Measurements from ENCODE around the gene TMEM154. TPM values are rescaled to one million over a fixed set of nuclear protein-coding genes. Genes with fewer than 3 reads are reported as not detected.

Gene TMEM154
- total RNA-seq, 1 donor from 2014 or later: 12.6 TPM

- DNase-seq: no peak
These were observed 17.0 kb upstream of the TMEM154 start for GRCh38 chr4:152696764-152697261.

GRCh38 chr4:152693871-152694270, 14.1 kb upstream of the TMEM154 start:
- DNase-seq: no peak

DNA sequence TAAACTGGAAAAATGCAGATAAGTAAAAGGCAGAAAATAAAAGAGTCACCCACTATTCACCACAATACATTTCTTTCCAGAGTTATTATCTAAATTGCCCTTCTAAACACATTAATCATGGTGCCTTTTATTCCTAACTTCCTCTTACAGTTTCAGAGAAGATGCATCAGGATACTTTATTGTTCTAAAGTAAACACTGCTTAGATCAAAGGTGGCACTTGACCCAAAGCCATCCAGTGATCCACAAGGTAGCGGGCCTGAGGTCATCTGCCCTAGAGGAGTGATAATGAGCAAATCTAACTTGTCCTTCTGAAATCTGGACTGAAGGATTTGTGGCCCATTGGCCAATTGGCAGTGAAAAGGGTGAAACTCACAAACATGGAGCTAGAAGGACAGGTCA, 12.0 kb upstream of the TMEM154 start:
- no peak for DNase-seq

GRCh38 chr4:152690706-152691651, 11.2 kb upstream of the TMEM154 start:
- peak; percentile 20 for DNase-seq

DNA sequence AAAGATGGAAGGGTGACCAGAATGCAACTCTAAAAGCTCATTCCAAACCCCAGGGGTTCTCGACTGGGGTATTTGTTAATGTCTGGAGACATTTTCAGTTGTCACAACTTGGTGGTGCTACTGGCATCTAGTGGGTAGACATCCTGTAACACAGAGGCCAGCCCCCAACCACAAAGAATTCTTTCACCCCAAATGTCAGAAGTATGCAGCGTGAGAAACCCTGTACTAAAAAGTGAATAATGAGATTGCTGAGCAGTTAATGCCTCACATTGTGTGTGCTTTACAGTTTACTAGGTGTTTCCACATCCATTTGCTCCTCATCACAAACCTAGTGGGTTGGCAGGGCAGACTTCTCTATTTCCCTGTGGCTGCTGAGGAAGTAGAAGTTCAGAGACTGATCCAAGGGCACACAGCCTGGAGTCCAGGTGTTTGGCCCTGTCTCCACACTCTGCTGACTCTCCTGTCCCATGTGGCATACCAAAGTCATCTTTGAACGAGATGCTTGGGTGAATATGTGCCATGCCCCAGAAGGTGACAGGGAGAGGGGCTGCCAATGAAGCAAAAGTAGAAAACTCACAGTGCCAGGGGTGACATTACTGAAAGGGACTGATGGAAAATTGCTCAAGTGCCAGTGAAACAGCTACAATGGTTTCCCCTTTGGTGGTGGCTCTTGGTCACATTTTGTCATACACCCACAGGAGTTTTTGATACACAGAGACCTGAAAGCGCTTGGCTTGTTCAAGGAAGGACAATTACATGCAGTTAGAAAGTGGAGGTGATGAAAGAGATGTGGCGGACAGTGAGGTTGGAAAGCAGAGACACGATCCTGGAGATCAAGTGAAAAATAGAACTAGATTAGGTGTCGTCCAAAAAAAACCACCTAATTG, 10.1 kb upstream of the TMEM154 start:
- DNase-seq: no peak

DNA sequence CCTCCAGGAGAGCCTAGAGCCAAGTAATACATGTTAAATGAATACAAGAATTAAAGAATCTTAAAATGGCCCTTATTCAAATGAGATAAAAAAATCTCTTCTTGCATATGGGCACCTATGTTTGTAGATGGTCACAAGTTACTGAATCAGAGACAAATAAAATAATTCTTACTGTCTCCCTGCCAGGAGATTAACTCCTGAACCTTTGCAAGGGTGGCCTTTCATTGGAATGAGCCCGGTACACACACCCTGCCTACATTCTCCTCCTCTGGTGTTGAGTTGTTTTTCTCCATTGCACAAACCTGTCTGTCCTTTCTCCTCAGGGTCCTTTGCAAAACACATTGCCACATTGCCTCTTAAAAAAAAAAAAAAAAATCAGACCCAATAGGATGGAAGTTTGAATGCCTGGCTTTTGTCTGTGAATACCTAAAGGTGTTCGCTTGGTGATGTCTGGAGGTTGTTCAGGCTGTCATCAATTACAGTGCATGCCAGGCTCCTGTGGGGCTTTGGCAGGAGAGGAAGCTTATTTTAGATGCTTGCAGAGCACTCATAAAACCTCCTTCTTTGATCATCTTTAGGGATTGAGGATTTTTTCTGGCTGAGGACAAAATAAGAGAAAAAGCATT, 8.3 kb upstream of the TMEM154 start:
- no peak for DNase-seq

GRCh38 chr4:152686452-152687013, 6.7 kb upstream of the TMEM154 start:
- no peak for DNase-seq

GRCh38 chr4:152684587-152684986, 4.8 kb upstream of the TMEM154 start:
- no peak for DNase-seq

DNA sequence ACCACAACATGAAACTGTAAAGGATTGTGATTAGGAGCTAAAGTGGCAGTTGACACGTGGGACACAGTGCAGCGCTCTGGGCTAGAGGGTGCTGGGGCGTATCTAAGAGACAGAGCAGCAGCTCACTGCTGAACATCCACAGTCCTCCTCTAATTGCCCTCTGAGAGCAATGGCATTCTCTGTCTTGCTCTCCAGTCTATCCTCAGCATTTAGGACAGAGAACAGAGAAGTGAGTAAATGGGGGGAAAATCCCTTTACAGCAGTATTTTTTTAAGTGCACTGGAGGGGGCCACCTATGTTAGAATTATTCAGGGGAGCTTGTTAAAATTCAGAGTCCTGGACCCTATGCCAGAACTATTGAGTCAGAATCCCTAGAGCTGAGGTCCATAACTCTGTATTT, 4.2 kb upstream of the TMEM154 start:
- DNase-seq: no peak

DNA sequence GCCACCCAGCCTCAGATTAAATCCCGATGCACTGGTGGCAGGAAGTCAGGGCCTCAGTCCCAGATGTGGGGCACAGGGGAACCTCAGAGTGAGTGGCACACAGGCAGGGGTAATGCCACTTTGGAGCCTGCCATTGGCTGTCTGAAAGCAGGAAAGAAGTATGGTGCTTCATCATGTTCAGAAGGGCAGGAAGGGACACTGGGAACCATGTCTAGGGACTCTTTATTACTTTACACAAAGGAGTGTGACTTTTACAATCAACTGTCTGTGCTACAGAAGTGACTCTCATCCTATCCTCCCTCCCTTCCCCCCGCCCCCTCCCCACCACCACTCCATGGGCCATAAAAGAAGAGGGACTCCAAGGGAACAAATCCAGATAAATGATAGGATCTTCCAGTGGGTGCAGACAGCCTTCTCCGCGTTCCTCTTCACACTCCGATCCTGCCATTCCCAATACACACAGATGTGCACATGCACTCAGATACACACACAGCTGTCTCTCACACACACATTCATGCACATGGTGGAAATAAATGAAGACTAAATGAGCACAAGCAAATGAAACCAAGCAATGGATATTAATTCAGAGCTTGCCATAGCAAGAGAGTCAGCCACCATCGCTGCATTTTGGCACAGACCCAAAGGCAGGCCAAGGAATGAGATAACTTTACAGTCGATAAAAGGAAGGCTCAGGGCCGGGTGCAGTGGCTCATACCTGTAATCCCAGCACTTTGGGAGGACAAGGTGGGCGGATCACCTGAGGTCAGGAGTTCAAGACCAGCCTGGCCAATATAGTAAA, 2.5 kb upstream of the TMEM154 start:
- no peak for DNase-seq

DNA sequence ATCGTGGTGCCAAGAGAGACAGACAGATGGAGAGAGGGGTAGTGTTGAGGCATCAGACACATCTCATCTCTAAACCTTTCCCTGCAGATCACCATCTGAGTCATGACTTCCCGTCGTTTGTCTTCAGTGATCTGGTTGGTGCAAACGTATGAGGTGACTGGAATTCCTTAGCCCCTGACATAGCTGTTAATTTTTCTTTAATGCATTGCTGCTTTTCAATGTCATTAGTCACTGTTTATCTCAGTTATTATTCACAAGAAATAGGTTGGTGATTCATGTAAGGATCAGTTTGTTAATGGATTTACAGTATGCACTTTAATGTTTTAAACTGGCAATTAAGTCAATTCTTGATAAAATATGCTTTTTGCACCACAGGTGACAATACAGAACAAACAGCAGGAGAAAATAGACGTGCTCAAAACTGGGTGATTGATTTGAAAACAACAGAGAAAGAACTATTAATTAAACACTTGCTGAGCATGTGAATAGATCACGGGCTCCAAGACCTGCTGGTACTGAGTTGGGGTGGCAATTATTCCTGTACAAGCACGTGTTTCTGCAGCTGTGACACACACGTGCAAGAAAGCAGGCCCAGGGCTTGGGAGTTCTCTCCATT, 1.3 kb upstream of the TMEM154 start:
- DNase-seq: no peak

DNA sequence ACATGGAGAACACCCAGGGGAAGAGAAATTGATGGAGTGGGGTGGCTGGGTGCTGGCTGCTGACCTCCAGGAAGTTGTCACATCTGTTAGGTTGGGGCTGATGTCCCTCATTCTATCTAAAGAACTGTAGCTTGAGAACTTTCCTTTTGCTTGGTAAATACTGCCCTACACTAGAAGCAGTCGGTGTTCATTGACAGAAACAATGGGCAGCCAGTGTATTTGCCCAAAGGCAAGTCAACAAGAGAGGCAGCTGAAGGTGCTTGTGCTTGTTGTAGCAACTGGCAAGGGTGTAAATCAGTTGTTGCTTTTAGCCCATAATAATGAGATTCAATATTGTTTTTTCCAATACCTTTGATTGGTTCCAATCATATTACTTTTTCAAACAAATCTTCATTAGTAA, 956 bp downstream of the TMEM154 start:
- no peak for DNase-seq

- DNase-seq: no peak
These were observed 2.7 kb downstream of the TMEM154 start for GRCh38 chr4:152677117-152677516.

DNA sequence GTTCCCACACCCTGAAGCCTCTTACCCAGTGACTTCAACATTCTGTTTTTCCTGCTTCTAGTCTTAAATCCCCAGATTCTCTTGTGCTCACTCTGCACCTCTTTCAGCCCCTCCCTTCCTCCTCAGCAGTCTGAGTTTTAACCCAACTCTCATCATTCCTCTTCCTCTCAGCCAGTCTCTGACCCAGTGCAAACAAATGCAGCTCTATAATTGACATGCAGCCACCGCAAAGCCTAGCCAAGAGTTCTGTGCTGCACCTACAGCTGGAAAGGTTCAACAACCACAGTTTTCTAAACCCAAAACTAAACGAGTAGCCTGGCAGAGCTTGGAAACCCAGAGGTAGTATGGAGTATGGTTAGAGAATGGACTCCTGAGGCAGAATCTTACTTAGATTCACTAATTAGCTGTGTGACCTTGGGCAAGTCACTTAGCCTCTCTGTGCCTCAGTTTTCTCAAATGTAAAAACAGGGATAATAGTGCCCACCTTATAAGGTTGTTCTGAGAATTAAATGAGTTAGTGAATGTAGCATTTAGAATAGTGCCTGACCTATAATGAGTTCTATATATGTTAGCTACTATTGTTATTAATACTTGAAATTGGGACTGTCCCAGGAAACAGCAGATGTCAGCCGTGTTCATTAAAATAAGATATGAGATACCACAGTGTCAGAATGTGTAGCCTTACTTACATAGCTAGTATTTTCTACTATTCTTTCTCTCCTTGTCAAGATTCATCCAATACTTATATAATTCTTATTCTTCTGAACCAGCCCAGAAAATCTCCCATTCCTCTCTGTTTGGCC, 3.5 kb downstream of the TMEM154 start:
- no peak for DNase-seq

DNA sequence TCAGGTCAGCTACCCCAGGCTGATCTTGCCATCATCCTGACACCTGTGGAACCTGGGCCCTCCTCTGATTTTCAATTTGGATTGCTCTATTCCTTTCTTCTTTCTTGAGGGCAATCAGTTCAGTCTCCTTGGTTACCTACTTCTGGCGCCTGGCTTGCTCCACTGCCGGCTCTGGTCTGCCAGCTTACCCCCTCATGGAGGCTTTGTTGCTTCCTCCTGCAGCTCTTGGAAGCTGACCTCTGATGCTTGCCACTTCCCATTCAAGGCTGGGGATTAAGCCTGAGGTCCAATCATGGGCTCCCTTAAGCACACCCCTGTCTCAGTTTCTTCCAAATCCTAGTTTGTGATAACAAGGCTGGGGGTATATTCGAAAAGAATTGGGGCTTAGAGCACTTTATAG, 5.4 kb downstream of the TMEM154 start:
- no peak for DNase-seq

DNA sequence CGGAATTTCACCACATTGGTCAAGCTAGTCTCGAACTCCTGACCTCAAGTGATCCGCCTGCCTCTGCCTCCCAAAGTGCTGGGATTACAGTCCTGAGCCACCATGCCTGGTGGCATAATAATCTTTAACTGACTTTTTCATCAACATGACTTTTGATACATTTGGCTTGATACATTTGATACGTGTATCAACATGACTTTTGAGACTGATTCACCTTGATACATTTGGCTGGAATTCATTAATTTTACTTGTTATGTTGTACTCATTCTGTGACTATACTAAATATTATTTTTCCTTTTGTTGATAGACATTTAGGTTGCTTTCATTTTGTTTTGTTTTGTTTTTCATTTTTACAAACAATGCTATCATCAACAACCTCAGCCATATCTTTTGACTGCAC, 6.3 kb downstream of the TMEM154 start:
- no peak for DNase-seq

DNA sequence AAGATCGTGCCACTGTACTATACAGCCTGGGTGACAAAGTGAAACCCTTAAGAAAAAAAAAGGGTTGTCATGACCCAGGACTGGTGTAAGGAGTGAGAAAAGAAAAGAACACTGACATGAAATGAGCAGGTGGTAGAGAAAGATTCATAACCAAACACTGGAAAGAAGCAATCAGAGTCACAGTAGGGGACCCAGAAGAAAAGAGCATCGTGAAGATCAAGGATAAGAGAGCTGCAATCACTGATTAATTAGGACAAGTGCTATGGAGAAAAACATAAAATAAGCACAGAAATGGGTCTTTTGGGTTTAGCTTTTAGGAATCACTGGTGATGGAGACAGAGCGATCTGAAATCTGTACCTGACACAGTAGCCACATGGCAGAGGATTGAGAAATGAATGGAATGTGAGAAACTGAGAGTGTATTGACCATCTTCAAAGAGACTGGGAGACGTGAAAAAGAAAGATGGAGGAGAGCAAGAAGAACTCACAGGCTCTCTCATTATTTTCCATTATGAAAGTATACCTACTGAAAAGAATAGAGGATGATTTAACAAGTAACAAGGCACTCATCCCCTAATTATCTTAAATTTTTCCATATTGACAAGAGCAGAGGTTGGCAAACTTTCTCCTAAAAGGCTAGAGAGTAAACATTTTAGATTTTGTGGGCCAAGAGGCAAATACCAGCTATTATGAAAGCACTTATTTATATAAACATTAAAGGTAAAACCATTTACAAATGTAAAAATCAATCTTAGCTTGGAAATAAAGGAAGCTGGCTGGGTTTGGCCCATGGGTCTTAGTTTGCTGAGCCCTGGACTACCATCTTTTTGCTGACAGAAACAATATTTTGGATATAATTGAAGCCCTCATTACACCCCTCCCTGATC, 7.3 kb downstream of the TMEM154 start:
- no peak for DNase-seq

GRCh38 chr4:152668338-152668964, 11.3 kb downstream of the TMEM154 start:
- no peak for DNase-seq
